Ovary (tissue), 9 donors: ENCODE data around the gene ADAMTS17. TPM values are rescaled to one million over a fixed set of nuclear protein-coding genes. Genes with fewer than 3 reads are reported as not detected.

Experiments used
- DNase-seq, 5 donors: peaks; one replicate each; pipeline ENCODE4 v3.0.0-alpha.2; 2019 to 2020
- H3K27ac ChIP-seq, 2 donors: fragments of 200-600 bp; one replicate each; pipeline versions ENCODE4 v1.5.1 to v1.8.0; 2019 to 2022
- H3K27me3 ChIP-seq: fragments of 200-600 bp; one replicate; pipeline ENCODE4 v1.8.0; 2022
- H3K36me3 ChIP-seq: fragments of 200-600 bp; sonication (generic); one replicate; pipeline ENCODE4 v1.5.1; 2019
- H3K4me1 ChIP-seq: one replicate; pipeline ENCODE4 v1.8.1; 2013; ENCODE audit warnings: mild to moderate bottlenecking, moderate library complexity; ENCODE audit not compliant: insufficient read depth
- H3K4me3 ChIP-seq: fragments of 200-600 bp; sonication (generic); one replicate; pipeline ENCODE4 v1.5.1; 2017
- H3K9me3 ChIP-seq, 2 donors: fragments of 200-600 bp in 1 of 2; sonication (generic) in 1 of 2; one replicate each; pipeline versions ENCODE4 v1.5.1 to v1.8.1; 2013 to 2019; ENCODE audit warnings: mild to moderate bottlenecking in 1 of 2, moderate library complexity in 1 of 2
- CTCF ChIP-seq, 3 donors: fragments of 450-650 bp in 2 of 3; fragments of 200-600 bp in 1 of 3; IDR thresholded peaks; one replicate each; pipeline versions ENCODE4 v1.5.1 to v1.8.0; 2016 to 2022; ENCODE audit warnings: antibody characterized with exemption in 3 of 3, mild to moderate bottlenecking in 1 of 3
- EP300 ChIP-seq: sonication (generic); formaldehyde crosslinking; IDR thresholded peaks from one replicate; pipeline ENCODE4 v1.6.1; 2017; ENCODE audit warnings: antibody characterized with exemption
- POLR2A ChIP-seq: fragments of 450-650 bp; IDR thresholded peaks from one replicate; pipeline ENCODE4 v1.6.1; 2017; ENCODE audit warnings: antibody characterized with exemption, mild to moderate bottlenecking, moderate library complexity
- WGBS, 3 donors: extraction: QIAGEN DNeasy Blood & Tissue Kit in 1 of 3; methylation state at CpG; one replicate each; pipeline versions ENCODE4 v1.1.5 to v1.1.7; 2013 to 2017; 5-methylcytosine and 5-hydroxymethylcytosine counted together
- intact Hi-C, 4 donors: fragments of 100-400 bp; cut with DNase I; formaldehyde crosslinking; loops; one replicate each; pipeline versions ENCODE4 v1.11.0 to v1.15.1; 2022 to 2023
- polyA plus RNA-seq, 2 donors: library from polyadenylated mRNA; stranded (reverse); fragments of 200-250 nt in 1 of 2; fragments of 350-450 nt in 1 of 2; fragmentation: Illumina TruSeq in 1 of 2; extraction: RNeasy Lipid Tissue Mini Kit (QIAGEN cat#74804) in 1 of 2; gene quantifications; one replicate each; pipeline ENCODE4 v1.2.3, GENCODE V29; 2013 to 2014
- total RNA-seq, 7 donors: library from RNA; depleted of rRNA in 2 of 7; stranded (reverse); fragments of >200 nt in 2 of 7; fragmentation: NEBNext Ultra II Directional in 3 of 7; extraction: Animal tissue kit (Norgen Biotek cat#: 25700) in 3 of 7; gene quantifications; one replicate each; pipeline versions ENCODE4 v1.1.0 to v1.2.4, GENCODE V29; 2016 to 2023
- donor health status: DM: no; HTN: no; CAD: no; lungs with moderate emphysema.
- donor health status: DM: no; HTN: no; CAD: no.
- donor health status: Bipolar disorder and iron deficiency.
- donor health status: DM: yes; HTN: yes; CAD: no.
- donor health status: DM: no; HTN: no; CAD: no.
- donor health status: DM: yes; HTN: yes; CAD: no.

ADAMTS17 gene
- total and polyA plus RNA-seq, 9 donors, result 1.3 to 11.3 (median 5.9) TPM

GRCh38 chr15:99979371-99979770, 362.4 kb downstream of the ADAMTS17 start:
- H3K4me3 ChIP-seq, result no peak overlapping the region
- peaks cover 9% of the 10 kb centered on the region for H3K4me1 ChIP-seq
- 96 to 97% (median 96%) methylated on average over 15 of the region's 15 CpGs for WGBS, 3 donors
- no peak for DNase-seq
- intact Hi-C loops, result no loop called here
- H3K27me3 ChIP-seq, result no peaks in the 10 kb centered on the region
- no peaks in the 10 kb centered on the region for H3K36me3 ChIP-seq
- H3K9me3 ChIP-seq, result no peaks in the 10 kb centered on the region
- TF ChIP-seq POLR2A (no peak), EP300 (no peak), CTCF (IDR thresholded peaks at IDR 0.05) (no peak)
- no peak overlapping the region for H3K27ac ChIP-seq

- no peak for DNase-seq
- no peak overlapping the region for H3K4me3 ChIP-seq
- H3K9me3 ChIP-seq, result no peaks in the 10 kb centered on the region
- TF ChIP-seq POLR2A, result no peak
- no peak for TF ChIP-seq CTCF (IDR thresholded peaks at IDR 0.05)
- no peak for TF ChIP-seq EP300
- H3K4me1 ChIP-seq, result peaks cover 7% of the 10 kb centered on the region
- H3K27me3 ChIP-seq, result no peaks in the 10 kb centered on the region
- no peaks in the 10 kb centered on the region for H3K36me3 ChIP-seq
- WGBS, 3 donors, result 88 to 92% (median 88%) methylated on average over 10 of the region's 10 CpGs
- intact Hi-C loops, result no loop called here
- H3K27ac ChIP-seq, result no peak overlapping the region
Observed at GRCh38 chr15:99978426-99978825, 363.3 kb downstream of the ADAMTS17 start.

DNA sequence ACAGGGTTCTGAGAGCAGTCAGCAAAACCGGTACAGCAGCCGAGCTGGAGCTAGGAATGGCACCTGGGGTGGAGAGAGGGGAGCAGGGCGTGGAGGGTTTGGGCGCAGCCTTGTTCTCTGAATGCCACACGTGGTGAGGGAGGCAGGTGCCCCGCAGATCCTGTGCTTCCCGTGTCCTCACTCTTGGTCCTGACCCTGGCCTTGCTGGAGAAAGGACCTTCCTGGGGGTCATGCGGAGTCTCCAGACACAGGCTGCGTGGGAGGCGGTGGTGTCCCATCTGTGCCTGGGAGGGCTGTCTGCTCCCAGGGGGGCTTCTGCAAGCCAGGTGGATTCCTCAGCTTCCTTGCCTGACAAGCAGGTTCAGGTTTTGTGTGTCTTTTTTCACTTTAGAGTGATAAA, 363.8 kb downstream of the ADAMTS17 start:
- 86 to 91% (median 87%) methylated on average over 10 of the region's 10 CpGs for WGBS, 3 donors
- Histone ChIP-seq H3K36me3 (no peaks in the 10 kb centered on the region), H3K4me1 (peaks cover 2% of the 10 kb centered on the region), H3K27ac (no peak overlapping the region), H3K4me3 (no peak overlapping the region), H3K27me3 (no peaks in the 10 kb centered on the region), H3K9me3 (no peaks in the 10 kb centered on the region)
- intact Hi-C loops, result no loop called here
- DNase-seq, result no peak
- TF ChIP-seq EP300, result no peak
- no peak for TF ChIP-seq CTCF (IDR thresholded peaks at IDR 0.05)
- TF ChIP-seq POLR2A, result no peak

DNA sequence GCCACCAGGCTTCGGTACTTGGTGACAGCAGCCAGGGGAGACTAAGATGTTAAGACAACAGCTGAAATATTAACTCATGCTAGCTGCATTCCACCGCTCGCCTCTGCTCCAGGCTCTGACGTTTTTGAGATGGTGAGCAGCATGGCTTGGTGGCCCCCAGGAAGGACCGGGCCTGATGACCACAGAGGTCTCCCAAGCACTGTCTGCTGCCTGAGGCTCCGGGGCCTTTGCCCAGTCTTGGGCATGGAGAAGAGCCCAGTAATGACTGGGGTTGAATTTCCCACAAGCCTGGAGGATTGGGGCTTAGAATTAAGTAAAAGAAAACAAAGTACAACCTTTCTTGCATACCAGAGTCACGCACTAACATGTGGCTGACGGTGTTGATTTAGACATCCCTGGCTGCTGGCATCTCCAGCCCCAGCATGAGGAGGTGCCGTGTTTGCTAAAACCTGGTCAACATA, 364.9 kb downstream of the ADAMTS17 start:
- Histone ChIP-seq H3K4me1 (peaks cover 2% of the 10 kb centered on the region), H3K27ac (no peak overlapping the region), H3K36me3 (no peaks in the 10 kb centered on the region), H3K9me3 (no peaks in the 10 kb centered on the region), H3K27me3 (no peaks in the 10 kb centered on the region), H3K4me3 (no peak overlapping the region)
- no peak for DNase-seq
- intact Hi-C loops, result no loop called here
- TF ChIP-seq POLR2A (no peak), EP300 (no peak), CTCF (IDR thresholded peaks at IDR 0.05) (no peak)
- 81 to 92% (median 88%) methylated on average over 9 of the region's 9 CpGs for WGBS, 3 donors
